Stimulated activated CD8-positive, alpha-beta memory T cell treated with anti-CD3 and anti-CD28 coated beads, Interleukin-12 subunit alpha, Interleukin-12 subunit beta, amount 100 ng/mL, for 24 hours (primary cell): ENCODE measurements around the gene MTARC1.

Source experiments
- DNase-seq: peaks from one replicate; pipeline ENCODE4 v3.0.0-alpha.2; 2020; ENCODE audit errors: extremely low read depth

The MTARC1 gene

DNA sequence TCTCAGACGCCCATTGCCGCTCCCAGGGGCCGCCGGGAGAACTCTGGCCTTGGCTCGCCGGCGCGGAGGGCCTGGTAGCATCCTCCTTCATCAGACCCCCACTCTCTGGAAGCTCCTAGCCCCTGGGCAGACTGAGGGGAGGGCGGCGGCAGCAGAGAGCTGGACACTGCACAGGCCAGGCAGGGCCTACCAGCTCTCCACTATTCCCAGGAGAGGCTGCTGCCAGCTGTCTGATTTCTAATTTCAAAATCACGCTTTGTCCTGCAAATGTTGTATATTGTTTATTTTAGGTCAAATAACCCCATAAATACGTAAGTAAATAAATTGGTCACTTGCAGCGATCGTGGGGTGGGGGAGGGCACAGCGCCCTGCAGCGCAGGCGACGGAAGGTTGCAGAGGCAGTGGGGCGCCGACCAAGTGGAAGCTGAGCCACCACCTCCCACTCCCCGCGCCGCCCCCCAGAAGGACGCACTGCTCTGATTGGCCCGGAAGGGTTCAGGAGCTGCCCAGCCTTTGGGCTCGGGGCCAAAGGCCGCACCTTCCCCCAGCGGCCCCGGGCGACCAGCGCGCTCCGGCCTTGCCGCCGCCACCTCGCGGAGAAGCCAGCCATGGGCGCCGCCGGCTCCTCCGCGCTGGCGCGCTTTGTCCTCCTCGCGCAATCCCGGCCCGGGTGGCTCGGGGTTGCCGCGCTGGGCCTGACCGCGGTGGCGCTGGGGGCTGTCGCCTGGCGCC, at the start of gene MTARC1:
TSS of gene MTARC1 (plus strand) at position 577 of the 732 bp plus-strand sequence. CDS start at position 609, 32 bp downstream.
- DNase-seq, result no peak

DNA sequence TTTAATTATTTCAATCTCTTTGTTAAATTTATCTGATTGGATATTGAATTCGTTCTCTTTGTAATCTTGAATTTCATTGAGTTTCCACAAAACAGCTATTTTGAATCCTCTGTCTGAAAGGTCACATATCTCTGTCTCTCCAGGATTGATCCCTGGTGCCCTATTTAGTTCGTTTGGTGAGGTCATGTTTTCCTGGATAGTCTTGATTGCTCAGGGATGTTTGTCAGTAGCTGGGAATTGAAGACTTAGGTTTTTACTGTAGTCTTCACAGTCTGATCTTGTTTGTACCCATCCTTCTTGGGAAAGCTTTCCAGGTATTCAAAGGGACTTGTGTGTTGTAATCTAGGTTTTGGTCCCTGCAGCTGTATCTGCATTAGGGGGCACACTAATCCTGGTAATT, 45.4 kb upstream of the MTARC1 start:
- no peak for DNase-seq

DNA sequence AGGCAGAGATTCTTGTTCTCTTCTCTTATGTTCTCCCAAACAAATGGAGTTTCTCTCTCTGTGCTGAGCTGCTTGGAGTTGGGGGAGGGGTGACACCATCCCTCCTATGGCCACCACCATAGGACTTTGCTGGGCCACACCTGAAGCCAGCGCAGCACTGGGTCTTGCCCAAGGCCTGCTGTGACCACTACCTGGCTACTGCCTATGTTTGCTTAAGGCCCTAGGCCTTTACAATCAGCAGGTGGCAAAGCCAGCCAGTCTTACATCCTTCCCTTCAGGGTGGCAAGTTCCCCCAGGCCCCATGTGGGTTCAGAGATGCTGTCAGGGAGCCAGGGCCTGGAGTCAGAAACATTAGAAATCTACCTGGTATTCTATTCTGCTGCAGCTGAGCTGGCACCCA, 44.9 kb upstream of the MTARC1 start:
- DNase-seq, result no peak

DNA sequence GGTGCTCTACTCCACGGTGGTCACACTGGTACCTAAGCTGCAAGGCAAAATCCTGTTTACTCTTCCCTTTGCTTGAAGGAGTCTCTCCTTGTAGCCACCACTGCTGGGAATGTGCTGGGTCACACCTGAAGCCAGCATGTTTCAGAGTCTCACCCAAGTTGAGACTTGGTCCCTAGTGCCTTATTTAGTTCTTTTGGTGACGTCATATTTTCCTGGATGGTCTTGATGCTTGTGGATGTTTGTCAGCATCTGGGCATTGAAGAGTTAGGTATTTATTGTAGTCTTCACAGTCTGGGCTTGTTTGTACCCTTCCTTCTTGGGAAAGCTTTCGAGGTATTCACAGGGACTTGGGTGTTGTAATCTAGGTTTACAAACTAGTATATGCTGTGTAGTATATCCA, 44.2 kb upstream of the MTARC1 start:
- DNase-seq, result no peak

DNA sequence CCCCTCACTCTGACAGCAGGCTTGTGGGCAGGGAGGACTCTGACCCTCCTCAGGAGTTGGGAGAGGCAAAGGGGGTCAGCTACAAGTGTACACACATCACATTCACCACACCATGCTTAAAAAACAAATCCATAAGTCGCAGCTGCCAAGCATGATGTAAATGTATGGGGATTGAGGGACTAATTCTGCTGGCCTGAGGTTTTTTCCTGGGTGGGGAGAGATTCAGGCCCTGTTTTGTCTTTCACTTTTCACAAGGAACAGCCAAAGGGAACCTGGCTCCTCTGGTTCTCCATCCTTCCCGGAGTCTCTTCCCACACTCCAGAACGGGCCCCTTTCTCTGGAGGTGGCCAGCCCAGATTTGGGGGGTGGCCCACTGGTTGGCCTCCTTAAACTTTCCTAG, 39.9 kb upstream of the MTARC1 start:
- DNase-seq, result no peak

DNA sequence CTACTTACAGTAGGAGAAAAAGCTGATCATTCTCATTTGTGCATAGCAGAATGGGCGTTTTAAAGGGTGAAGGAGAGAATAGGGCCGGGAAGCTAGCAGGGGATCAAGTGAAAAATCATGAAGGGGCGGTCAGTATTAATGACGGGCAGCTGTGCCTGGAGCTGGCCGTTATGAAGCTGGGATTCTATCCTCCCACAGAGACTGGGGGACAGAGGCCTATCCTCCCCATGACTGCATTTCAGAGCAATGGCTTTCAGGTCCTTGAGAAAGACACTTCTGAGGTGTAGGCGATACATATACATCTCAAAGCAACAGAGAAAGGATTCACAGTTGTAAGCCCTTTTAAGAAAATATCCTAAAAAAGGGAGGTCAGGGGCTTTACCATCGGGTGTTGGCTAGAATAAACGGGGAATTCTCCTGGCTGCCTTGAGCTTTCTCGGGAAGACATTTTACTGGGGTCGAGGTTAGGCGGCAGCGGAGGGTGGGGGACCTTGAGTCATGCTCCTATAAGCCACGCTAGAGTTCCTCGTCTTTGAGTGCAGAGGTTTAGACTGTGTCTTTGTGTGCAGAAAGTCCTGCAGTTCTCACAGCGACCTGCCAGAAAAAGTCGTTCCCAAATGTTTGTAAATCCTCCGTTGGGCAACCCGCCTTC, 39.1 kb upstream of the MTARC1 start:
- no peak for DNase-seq

DNA sequence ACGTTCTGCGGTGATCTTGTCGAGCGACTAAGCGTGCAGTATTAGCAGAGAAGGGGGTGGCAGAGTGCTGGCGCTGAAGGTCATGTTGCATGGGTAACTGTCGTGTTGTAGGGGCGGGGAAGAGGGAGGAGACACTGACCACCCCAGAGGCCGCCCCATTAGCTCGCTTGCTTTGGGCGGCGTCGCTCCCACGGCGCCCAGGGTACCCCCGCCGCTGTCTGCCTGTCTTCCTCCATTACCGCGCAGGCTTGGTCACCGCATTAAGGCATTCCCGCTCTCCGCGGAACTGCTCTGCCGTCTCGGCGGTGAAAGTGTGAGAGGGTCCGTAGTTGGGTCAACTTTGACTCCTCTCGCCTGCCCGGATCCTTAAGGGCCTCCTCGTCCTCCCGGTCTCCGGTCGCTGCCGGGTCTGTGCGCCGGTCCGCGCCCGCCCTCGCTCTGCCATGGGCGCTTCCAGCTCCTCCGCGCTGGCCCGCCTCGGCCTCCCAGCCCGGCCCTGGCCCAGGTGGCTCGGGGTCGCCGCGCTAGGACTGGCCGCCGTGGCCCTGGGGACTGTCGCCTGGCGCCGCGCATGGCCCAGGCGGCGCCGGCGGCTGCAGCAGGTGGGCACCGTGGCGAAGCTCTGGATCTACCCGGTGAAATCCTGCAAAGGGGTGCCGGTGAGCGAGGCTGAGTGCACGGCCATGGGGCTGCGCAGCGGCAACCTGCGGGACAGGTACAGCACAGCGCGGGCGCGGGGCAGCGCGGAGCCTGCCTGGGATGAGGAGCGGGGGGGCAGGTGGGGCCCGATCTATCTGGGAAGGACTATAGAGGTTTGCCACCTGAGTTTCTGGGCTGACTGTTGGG, 38.4 kb upstream of the MTARC1 start, which contains the start of gene MTARC2:
TSS of gene MTARC2 (plus strand) at position 234 of the 846 bp plus-strand sequence. CDS start at position 444, 210 bp downstream.
- no peak for DNase-seq

DNA sequence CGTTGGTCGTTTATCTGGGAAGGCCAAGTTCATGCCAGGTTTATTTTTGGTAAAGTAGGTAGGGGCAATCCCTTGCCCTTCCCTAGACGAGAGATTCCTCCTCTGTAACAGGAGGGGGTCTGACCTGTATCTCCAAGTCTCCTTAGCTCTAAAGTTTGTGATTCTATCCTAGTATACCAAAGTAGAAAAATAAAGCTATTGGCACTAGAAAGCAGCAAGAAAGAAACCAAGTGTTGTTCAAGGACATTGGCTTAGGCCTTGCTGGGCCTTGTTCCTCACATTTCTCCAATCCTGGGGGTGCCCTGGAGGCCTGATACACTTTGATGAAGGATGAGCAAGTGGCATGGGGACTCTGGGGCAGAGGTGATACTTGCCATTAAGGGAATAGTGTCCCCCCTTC, 37.8 kb upstream of the MTARC1 start:
- DNase-seq, result no peak

DNA sequence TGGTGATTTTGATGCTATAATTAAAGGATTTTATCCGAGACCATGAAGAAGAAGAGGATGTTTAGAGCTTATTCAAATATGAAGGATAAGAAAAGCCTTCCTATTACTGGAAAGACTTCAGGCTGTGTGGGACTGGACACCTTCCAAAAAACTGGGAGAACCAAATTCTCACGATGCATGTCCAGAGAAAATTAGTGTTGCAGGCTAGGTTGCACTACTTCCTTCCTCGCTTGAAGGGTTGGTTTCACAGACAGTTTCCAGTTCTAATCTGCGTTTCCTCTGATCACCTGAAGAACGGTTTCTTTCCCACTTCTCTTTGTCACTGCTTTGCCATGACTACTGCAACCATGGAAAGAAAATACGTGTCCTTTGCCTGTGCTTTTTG, 36.6 kb upstream of the MTARC1 start:
- DNase-seq, result no peak

DNA sequence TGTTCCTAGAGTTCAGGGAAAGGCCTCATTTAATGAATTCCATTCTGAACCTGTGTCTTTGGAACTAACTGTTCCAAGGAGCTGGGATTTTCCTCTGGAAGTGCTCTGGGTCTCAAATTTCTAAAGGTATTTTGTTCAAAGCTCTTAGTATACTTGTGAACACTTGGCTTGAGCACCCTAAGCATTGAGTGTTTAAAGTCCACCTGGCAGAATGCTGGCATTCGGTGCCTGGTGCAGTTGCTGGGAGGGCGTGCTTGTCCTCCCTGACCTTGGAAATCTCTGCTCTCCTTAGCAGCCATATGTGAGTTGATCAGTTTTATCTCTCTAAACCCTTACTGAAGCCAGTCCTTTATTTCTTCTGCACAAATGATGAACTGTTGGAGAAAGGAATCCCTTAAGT, 35.6 kb upstream of the MTARC1 start:
- DNase-seq, result no peak

DNA sequence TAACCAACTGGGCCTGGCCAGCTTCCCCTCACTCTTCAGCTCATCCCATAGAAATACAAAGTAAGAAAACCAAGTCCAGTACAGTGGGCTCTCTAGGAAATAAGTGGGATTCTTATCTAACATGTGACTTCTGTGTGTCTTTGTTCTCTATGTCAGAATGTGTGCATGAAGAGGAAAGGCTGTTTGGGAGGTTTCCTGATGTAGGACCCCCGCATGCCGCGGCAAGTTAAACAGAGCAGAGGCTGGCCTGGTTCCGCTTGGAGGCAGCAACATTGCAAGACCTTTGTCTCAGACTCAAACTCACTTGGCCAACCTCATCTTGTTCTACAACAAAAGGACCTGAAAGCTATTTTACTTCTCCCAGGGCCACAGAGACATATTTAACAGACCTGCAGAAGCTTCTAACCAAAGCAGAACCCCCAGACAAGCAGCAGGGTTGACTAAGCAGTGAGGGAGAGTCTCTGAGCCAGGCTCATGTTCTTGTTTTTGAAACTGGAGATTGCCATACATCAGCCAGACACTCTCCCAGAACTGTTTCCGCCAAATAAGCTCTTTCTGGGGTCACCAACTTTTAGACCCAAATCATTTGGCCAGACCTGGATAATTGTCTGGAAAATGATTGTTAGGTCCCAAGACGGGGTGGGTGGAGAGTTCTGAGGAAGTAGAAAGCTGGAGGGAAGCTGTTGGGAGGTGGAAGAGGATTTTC, 32.3 kb upstream of the MTARC1 start:
- no peak for DNase-seq

DNA sequence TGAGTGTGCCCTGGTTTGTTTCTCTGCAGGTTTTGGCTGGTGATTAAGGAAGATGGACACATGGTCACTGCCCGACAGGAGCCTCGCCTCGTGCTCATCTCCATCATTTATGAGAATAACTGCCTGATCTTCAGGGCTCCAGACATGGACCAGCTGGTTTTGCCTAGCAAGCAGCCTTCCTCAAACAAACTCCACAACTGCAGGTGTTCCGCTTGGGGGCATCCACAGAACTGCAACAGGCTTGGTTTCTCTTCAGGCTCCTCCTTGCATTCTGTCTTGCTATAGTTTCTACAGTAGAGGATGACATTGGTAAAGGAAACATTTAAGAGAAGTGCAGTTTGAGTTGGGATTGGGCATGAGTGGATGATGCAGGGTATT, 31.8 kb upstream of the MTARC1 start:
- DNase-seq, result no peak

DNA sequence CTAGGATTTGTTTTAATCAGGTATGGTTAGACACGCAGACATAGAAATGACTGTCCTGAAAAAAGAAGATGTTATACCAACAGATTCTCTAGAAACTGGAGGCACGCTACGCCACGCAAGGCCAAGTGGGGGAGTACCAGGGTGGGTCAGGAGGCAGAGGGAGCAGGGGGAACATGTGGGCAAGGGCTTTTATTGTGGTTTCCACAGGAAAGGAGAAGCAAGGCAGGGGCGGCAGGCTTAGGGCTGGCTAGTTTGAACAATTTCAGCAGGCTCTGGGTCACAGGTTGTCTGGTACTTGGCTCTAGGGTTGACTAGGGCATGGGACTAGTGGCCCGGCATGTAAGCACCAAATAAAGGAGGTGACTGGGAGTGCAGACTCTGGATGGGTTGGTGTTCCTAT, 31.4 kb upstream of the MTARC1 start:
- no peak for DNase-seq

DNA sequence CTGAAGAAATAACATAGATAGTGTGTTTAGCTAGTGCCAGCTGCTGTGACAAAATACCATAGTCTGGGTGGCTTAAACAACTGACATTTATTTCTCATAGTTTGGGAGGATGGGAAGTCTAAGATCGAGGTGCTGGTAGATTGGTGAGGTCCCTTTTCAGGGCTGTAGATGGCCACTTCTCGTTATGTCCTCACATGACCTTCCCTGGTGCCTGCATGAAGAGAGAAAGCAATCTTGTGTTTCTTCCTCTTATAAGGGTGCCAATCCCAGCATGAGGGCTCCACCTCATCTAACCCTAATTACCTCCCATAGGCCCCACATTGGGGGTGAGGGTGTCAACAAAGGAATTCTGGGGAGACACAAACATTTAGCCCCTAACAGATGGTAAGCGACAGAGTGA, 29.3 kb upstream of the MTARC1 start:
- no peak for DNase-seq

DNA sequence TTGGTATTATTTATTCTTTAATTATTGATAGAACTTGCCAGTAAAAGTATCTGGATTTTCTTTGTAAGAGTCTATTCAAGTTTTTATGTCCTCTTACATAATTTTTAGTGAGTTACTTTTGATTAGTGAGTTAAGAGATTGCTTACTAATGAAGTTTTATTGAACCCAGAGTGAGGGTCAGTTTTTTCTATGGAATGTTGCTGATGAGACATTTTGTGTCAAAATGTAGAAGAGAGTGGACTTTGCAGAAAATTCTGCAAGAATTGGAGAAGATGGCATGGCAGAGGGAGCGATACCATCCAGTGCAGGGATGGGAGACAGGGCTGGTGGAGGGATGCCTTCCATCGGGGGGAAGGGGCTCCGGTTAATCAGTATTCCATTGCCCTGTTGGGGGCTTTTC, 27.6 kb upstream of the MTARC1 start:
- DNase-seq, result no peak

DNA sequence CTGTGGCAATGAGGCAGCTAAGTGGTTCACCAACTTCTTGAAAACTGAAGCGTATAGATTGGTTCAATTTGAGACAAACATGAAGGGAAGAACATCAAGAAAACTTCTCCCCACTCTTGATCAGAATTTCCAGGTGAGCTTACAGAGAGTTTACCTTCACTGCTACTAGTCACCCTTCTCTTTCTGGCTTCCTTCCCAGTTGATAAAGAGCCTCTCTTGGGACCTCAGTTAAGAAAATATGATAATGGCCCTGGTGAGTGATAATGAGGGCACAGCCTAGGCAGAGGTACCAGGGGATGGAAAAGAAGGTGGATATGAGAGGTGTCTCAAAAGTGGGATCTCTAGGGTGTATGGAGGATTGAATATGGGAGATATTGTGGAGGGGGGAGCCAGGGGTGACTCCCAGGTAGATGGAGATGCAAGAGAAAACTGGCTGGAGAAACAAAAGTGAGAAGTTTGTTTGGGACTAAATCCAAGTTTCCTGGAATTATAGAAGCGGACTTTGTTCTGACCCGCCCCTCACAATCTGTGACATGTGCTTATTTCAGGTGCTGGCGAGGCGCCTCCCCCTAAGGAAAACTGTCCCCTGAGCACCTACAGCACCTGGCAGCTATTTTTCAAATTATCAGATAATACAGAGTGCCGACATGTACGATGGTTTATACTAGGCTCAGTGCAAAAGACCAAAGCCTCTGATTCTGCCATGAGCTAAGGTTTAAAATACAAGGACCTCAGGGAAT, 24.9 kb upstream of the MTARC1 start:
- DNase-seq, result no peak

DNA sequence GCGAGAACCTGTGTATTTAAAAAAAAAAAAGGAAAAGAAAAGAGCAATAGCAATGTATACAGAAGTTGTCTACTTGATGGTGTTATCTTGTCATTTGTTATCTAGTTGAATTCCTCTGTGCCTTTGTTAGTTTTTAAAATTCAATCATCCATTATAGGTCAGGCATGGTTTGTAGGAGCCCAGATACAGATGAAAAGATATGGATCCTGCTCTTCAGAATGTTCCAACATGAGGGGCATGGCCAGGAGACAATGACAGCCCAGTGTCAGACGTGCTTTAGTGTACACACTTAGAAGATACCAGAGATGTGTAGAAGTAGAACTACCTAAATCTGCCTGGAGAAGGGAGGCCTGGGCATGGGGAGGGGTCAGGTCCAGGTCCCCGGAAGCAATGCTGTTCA, 22.0 kb upstream of the MTARC1 start:
- no peak for DNase-seq

DNA sequence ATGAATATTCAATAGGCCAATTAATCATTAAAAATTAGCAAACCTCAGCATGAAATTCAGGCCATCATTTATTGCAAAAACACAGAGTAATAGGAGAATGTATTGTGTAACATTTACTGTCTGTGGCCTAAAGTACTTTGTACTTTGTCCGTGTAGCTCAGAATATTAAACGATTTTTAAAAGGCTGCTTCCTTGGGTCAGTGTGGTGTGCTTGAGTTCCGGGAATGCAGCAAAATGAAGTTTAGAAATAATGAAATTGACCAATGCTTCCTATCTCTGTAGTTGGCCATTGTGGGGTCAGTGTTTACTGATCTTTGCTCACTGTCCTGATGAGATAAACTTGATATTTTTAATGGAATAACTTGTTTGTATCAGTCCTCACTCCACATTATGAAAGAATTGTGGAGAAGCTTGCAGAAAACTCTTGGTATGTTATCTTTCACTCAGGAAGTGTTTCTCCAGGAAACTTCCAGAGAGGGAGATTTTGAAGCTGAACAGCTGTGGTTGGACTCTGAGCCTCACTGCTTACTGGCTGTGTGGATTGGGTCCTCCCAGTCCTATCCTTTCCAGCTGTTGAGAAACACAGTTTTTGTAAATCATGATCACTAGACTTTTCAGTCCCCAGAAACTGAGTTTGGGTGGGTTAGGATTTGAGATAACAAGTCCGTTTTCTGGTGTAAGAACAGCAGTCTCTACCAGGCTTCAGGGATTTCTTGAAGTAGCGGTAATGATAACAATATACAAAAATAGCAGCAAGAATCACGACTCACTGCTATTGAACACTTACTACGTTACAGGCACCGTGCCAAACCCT, 19.2 kb upstream of the MTARC1 start:
- DNase-seq, result no peak

DNA sequence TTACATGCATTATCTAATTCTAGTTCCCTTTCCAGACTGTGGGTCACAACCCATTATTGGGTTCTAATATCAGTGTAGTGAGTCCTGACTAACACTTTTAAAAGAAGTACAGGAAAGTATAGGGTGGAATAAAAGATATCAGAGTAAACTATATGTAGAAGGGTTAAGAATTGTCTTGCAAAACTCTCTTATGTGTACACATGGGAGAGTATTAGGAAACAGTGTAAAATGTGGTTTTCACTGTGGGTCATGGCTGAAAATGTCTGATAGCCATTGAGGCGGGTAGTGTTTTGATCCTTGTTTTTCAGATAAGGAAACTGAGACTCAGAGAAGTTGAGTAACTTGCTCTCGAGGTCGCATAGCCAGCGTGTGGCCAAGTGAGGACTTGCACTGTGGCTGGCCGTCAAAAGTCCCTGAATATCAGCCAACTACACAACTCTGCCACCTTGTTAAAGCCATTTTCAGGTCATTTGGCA, 18.5 kb upstream of the MTARC1 start:
- no peak for DNase-seq

DNA sequence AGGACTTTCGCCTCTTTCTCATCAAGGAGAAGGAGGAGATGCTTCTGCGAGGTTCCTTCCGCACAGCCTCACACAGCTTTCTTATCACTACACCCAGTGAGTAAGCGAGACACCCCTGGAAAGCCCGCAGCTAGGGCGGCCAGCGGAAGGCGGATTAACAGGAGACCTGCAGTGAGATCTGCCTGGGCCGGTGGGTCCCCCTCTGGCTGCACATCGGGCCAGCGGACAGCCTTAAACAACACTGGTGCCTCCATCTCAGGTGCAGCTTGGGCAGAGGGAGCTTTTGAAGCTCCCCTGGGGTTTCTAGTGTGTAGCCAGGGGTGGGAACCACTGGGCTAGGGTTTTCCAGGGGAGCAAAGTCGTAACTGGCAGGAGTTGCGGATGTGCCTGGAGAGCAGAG, 17.5 kb upstream of the MTARC1 start:
- DNase-seq, result no peak
